ENCODE results near the gene GDPD3. TPM values are rescaled to one million over a fixed set of nuclear protein-coding genes. Genes with fewer than 3 reads are reported as not detected.

GDPD3 gene
- total RNA-seq, 4 donors from 2014 or later, result 0.66 to 3.7 (median 2.2) TPM

GRCh38 chr16:30120340-30121105, 7.2 kb upstream of the GDPD3 start:
- DNase-seq (ENCODE audit: extremely low spot score), result no peak
- Histone ChIP-seq H3K4me3 (no peak overlapping the region), H3K36me3 (peaks cover 24 to 56% (median 49%) of the 10 kb centered on the region in 4 donors), H3K4me1 (peaks cover 25 to 44% (median 38%) of the 10 kb centered on the region in 4 donors), H3K27me3 (no peaks in the 10 kb centered on the region), H3K9me3 (no peaks in the 10 kb centered on the region), H3K27ac (replicated peaks in 1 of 4) (peak overlapping the region in 1 of 4 donors; percentile 93)
- TF ChIP-seq EP300 (IDR thresholded peaks at IDR 0.05) (no peak), CTCF (IDR thresholded peaks at IDR 0.05) (no peak), POLR2AphosphoS5 (IDR thresholded peaks at IDR 0.05) (no peak), POLR2A (IDR thresholded peaks at IDR 0.05; ENCODE audit: low read depth) (no peak)
- intact Hi-C loops (cut with DNase I), result no loop called here
- WGBS, result 94% methylated on average over 3 of the region's 3 CpGs

- TF ChIP-seq EP300 (IDR thresholded peaks at IDR 0.05), result no peak
- no peak for TF ChIP-seq CTCF (IDR thresholded peaks at IDR 0.05)
- TF ChIP-seq POLR2A (IDR thresholded peaks at IDR 0.05; ENCODE audit: low read depth), result no peak
These were observed 6.1 kb upstream of the GDPD3 start for GRCh38 chr16:30119428-30119827.

GRCh38 chr16:30117768-30118167, 4.4 kb upstream of the GDPD3 start:
- intact Hi-C loops (cut with DNase I), result no loop called here
- Histone ChIP-seq H3K27me3 (no peaks in the 10 kb centered on the region), H3K4me3 (no peak overlapping the region), H3K36me3 (peaks cover 29 to 83% (median 76%) of the 10 kb centered on the region in 4 donors), H3K4me1 (peaks cover 23 to 39% (median 29%) of the 10 kb centered on the region in 4 donors), H3K9me3 (no peaks in the 10 kb centered on the region), H3K27ac (replicated peaks in 1 of 4) (no peak overlapping the region)
- no peak for TF ChIP-seq EP300 (IDR thresholded peaks at IDR 0.05)
- no peak for TF ChIP-seq POLR2A (IDR thresholded peaks at IDR 0.05; ENCODE audit: low read depth)
- no peak for TF ChIP-seq POLR2AphosphoS5 (IDR thresholded peaks at IDR 0.05)
- no peak for TF ChIP-seq CTCF (IDR thresholded peaks at IDR 0.05)
- DNase-seq (ENCODE audit: extremely low spot score), result no peak
- WGBS, result 100% methylated on average over 2 of the region's 10 CpGs

More at GRCh38 chr16:30119428-30119827, 6.1 kb upstream of the GDPD3 start:
- Histone ChIP-seq H3K4me1 (peaks cover 22 to 41% (median 33%) of the 10 kb centered on the region in 4 donors), H3K9me3 (no peaks in the 10 kb centered on the region), H3K27me3 (no peaks in the 10 kb centered on the region), H3K4me3 (no peak overlapping the region), H3K27ac (replicated peaks in 1 of 4) (no peak overlapping the region), H3K36me3 (peaks cover 29 to 67% (median 60%) of the 10 kb centered on the region in 4 donors)
- intact Hi-C loops (cut with DNase I), result no loop called here
- 92% methylated on average over 2 of the region's 2 CpGs for WGBS
- DNase-seq (ENCODE audit: extremely low spot score), result no peak

GRCh38 chr16:30116291-30117207, 3.2 kb upstream of the GDPD3 start:
- TF ChIP-seq CTCF (IDR thresholded peaks at IDR 0.05) (no peak), EP300 (IDR thresholded peaks at IDR 0.05) (no peak), POLR2A (IDR thresholded peaks at IDR 0.05; ENCODE audit: low read depth) (no peak), POLR2AphosphoS5 (IDR thresholded peaks at IDR 0.05) (no peak)
- H3K27ac ChIP-seq (replicated peaks in 1 of 4), result no peak overlapping the region
- intact Hi-C loops (cut with DNase I), result no loop called here
- peaks cover 14 to 29% (median 20%) of the 10 kb centered on the region in 4 donors for H3K4me1 ChIP-seq
- H3K27me3 ChIP-seq, result no peaks in the 10 kb centered on the region
- DNase-seq (ENCODE audit: extremely low spot score), result no peak
- no peaks in the 10 kb centered on the region for H3K9me3 ChIP-seq
- 94% methylated on average over 11 of the region's 16 CpGs for WGBS
- H3K36me3 ChIP-seq, result peaks cover 29 to 95% (median 88%) of the 10 kb centered on the region in 4 donors
- H3K4me3 ChIP-seq, result no peak overlapping the region

Data from esophagus muscularis mucosa (tissue), 4 donors.